Peyer's patch (tissue), 4 donors: ENCODE results near the gene ATG5. TPM values are rescaled to one million over a fixed set of nuclear protein-coding genes. Genes with fewer than 3 reads are reported as not detected.

Source experiments
- DNase-seq, 3 donors: peaks; one replicate each; pipeline ENCODE4 v3.0.0-alpha.2; 2017 to 2019
- H3K27ac ChIP-seq, 4 donors: fragments of 200-600 bp; sonication (generic); one replicate each; pipeline ENCODE4 v1.5.1; 2016 to 2019
- H3K27me3 ChIP-seq, 2 donors: fragments of 200-600 bp; sonication (generic); one replicate each; pipeline ENCODE4 v1.5.1; 2019
- H3K36me3 ChIP-seq, 3 donors: fragments of 200-600 bp; sonication (generic); one replicate each; pipeline ENCODE4 v1.5.1; 2016 to 2019
- H3K4me1 ChIP-seq, 4 donors: fragments of 200-600 bp; sonication (generic); one replicate each; pipeline ENCODE4 v1.5.1; 2016 to 2019
- H3K4me3 ChIP-seq, 4 donors: fragments of 200-600 bp; sonication (generic); 1 replicate in 3 of 4; 2 replicates in 1 of 4; pipeline ENCODE4 v1.5.1; 2016 to 2019; ENCODE audit warnings: mild to moderate bottlenecking in 1 of 4
- H3K9me3 ChIP-seq, 4 donors: fragments of 200-600 bp; sonication (generic); one replicate each; pipeline ENCODE4 v1.5.1; 2016 to 2019; ENCODE audit warnings: mild to moderate bottlenecking in 1 of 4
- POLR2A ChIP-seq, 2 donors: fragments of 450-650 bp; IDR thresholded peaks; one replicate each; pipeline ENCODE4 v1.5.1; 2017; ENCODE audit warnings: antibody characterized with exemption in 2 of 2, mild to moderate bottlenecking in 2 of 2, moderate library complexity in 2 of 2
- total RNA-seq, 4 donors: library from RNA; depleted of rRNA; stranded (reverse); fragments of >200 nt; gene quantifications; one replicate each; pipeline ENCODE4 v1.1.0, GENCODE V29; 2016
- TF ChIP-seq, protein P1 (sequence below), 6 experiments: fragments of 450-650 bp in 4 of 6; fragments of 200-600 bp in 2 of 6; sonication (generic) in 1 of 6; IDR thresholded peaks; one replicate each; pipeline ENCODE4 v1.5.1; 2017 to 2019; ENCODE audit warnings: antibody characterized with exemption in 6 of 6, mild to moderate bottlenecking in 3 of 6, moderate library complexity in 1 of 6

Gene ATG5
- total RNA-seq, 4 donors from 2014 or later = 42.7 to 73.4 (median 60.2) TPM

DNA sequence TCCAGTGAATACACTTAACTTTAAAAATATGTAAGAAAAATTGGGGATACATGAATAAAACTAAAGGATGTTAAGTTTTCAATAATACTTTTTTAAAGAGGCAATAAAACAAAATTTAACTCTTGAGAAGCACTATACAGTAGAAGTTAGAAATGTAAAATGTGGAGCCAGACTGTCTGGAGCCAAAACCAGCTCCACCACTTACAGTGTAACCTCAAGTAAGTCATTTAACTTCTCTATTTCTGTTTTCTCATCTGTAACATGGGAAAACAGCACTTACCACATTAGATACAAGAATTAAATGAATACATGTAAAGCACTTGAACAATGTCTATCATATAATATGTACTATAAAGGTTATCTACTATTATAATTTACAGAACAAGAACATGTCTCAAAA is 6.7 kb downstream of the ATG5 start:
- H3K36me3 ChIP-seq = peaks cover 0 to 22% (median 0%) of the 10 kb centered on the region in 3 donors
- no peak for DNase-seq
- H3K4me1 ChIP-seq = peaks cover 0 to 16% (median 0%) of the 10 kb centered on the region in 4 donors
- H3K27ac ChIP-seq = no peak overlapping the region
- no peak overlapping the region for H3K4me3 ChIP-seq
- H3K27me3 ChIP-seq = no peaks in the 10 kb centered on the region
- TF ChIP-seq, protein P1, sequence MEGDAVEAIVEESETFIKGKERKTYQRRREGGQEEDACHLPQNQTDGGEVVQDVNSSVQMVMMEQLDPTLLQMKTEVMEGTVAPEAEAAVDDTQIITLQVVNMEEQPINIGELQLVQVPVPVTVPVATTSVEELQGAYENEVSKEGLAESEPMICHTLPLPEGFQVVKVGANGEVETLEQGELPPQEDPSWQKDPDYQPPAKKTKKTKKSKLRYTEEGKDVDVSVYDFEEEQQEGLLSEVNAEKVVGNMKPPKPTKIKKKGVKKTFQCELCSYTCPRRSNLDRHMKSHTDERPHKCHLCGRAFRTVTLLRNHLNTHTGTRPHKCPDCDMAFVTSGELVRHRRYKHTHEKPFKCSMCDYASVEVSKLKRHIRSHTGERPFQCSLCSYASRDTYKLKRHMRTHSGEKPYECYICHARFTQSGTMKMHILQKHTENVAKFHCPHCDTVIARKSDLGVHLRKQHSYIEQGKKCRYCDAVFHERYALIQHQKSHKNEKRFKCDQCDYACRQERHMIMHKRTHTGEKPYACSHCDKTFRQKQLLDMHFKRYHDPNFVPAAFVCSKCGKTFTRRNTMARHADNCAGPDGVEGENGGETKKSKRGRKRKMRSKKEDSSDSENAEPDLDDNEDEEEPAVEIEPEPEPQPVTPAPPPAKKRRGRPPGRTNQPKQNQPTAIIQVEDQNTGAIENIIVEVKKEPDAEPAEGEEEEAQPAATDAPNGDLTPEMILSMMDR (IDR thresholded peaks at IDR 0.05) = no peak
- no peak for TF ChIP-seq POLR2A (IDR thresholded peaks at IDR 0.05)
- no peaks in the 10 kb centered on the region for H3K9me3 ChIP-seq

DNA sequence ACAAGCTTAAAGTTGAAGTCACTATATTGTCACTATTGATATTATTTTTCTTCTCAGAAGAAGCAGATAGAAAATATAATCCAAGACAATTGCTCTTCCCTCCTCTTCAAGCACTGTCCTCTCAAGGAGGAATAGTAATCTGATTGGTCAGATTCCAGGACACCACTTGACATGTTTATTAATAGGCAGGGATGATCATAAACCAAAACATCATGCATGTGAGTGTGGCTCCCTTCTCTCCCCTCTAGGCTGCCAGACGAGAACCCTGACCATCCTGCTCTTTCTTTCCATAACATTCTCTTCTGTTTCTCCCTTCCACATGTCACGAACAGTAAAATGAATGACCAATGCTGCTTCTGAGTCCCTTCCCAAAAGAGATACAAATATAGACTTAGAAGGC is 7.5 kb downstream of the ATG5 start:
- DNase-seq = no peak
- Histone ChIP-seq H3K4me3 (no peak overlapping the region), H3K36me3 (peaks cover 0 to 27% (median 0%) of the 10 kb centered on the region in 3 donors), H3K4me1 (peaks cover 0 to 9% (median 0%) of the 10 kb centered on the region in 4 donors), H3K27ac (no peak overlapping the region), H3K27me3 (no peaks in the 10 kb centered on the region), H3K9me3 (no peaks in the 10 kb centered on the region)
- no peak for TF ChIP-seq POLR2A (IDR thresholded peaks at IDR 0.05)
- TF ChIP-seq, protein P1 (IDR thresholded peaks at IDR 0.05) = no peak

GRCh38 chr6:106316375-106316766 is 9.2 kb downstream of the ATG5 start:
- H3K9me3 ChIP-seq = no peaks in the 10 kb centered on the region
- no peak for DNase-seq
- no peak overlapping the region for H3K27ac ChIP-seq
- TF ChIP-seq, protein P1 (IDR thresholded peaks at IDR 0.05) = no peak
- TF ChIP-seq POLR2A (IDR thresholded peaks at IDR 0.05) = no peak
- no peak overlapping the region for H3K4me3 ChIP-seq
- H3K4me1 ChIP-seq = peaks cover 0 to 6% (median 0%) of the 10 kb centered on the region in 4 donors
- no peaks in the 10 kb centered on the region for H3K27me3 ChIP-seq
- H3K36me3 ChIP-seq = peaks cover 0 to 27% (median 0%) of the 10 kb centered on the region in 3 donors

GRCh38 chr6:106315765-106316374 is 9.7 kb downstream of the ATG5 start:
- Histone ChIP-seq H3K4me1 (peaks cover 0 to 5% (median 0%) of the 10 kb centered on the region in 4 donors), H3K27ac (no peak overlapping the region), H3K27me3 (no peaks in the 10 kb centered on the region), H3K9me3 (no peaks in the 10 kb centered on the region), H3K4me3 (no peak overlapping the region), H3K36me3 (peaks cover 0 to 27% (median 0%) of the 10 kb centered on the region in 3 donors)
- DNase-seq = no peak
- TF ChIP-seq, protein P1 (IDR thresholded peaks at IDR 0.05) = no peak
- no peak for TF ChIP-seq POLR2A (IDR thresholded peaks at IDR 0.05)

- no peaks in the 10 kb centered on the region for H3K9me3 ChIP-seq
- H3K27me3 ChIP-seq = no peaks in the 10 kb centered on the region
- no peak overlapping the region for H3K4me3 ChIP-seq
- no peak overlapping the region for H3K27ac ChIP-seq
- peaks cover 0 to 14% (median 0%) of the 10 kb centered on the region in 3 donors for H3K36me3 ChIP-seq
- DNase-seq = no peak
- no peak for TF ChIP-seq POLR2A (IDR thresholded peaks at IDR 0.05)
- TF ChIP-seq, protein P1 (IDR thresholded peaks at IDR 0.05) = no peak
- H3K4me1 ChIP-seq = no peaks in the 10 kb centered on the region
Measured at GRCh38 chr6:106309766-106310373, 15.7 kb downstream of the ATG5 start.
